NCI-H748 (cell line): Measurements from ENCODE around the gene TMPRSS6.

Experiments
- DNase-seq: peaks from one replicate; lab custom pipeline; 2025; ENCODE audit not compliant: unreplicated experiment; lab: John Stamatoyannopoulos, UW

TMPRSS6 gene

GRCh38 chr22:37140686-37141323, 31.3 kb upstream of the TMPRSS6 start:
- DNase-seq, result no peak

- no peak for DNase-seq
These were observed 30.2 kb upstream of the TMPRSS6 start for GRCh38 chr22:37139762-37140161.

GRCh38 chr22:37138849-37139561, 29.5 kb upstream of the TMPRSS6 start:
- DNase-seq, result no peak

GRCh38 chr22:37137903-37138665, 28.6 kb upstream of the TMPRSS6 start:
- no peak for DNase-seq

GRCh38 chr22:37137131-37137530, 27.6 kb upstream of the TMPRSS6 start:
- no peak for DNase-seq

GRCh38 chr22:37135023-37135422, 25.5 kb upstream of the TMPRSS6 start:
- no peak for DNase-seq

- no peak for DNase-seq
These were observed 23.9 kb upstream of the TMPRSS6 start for GRCh38 chr22:37133304-37134018.

- no peak for DNase-seq
These were observed 23.3 kb upstream of the TMPRSS6 start for GRCh38 chr22:37132773-37133172.

- no peak for DNase-seq
These were observed 20.4 kb upstream of the TMPRSS6 start for GRCh38 chr22:37129866-37130441.

GRCh38 chr22:37128555-37129281, 19.2 kb upstream of the TMPRSS6 start:
- no peak for DNase-seq

- DNase-seq, result no peak
These were observed 17.9 kb upstream of the TMPRSS6 start for GRCh38 chr22:37127350-37127878.

GRCh38 chr22:37126882-37127281, 17.4 kb upstream of the TMPRSS6 start:
- no peak for DNase-seq

GRCh38 chr22:37126383-37126782, 16.9 kb upstream of the TMPRSS6 start:
- DNase-seq, result no peak

GRCh38 chr22:37123649-37124048, 14.1 kb upstream of the TMPRSS6 start:
- no peak for DNase-seq

- no peak for DNase-seq
These were observed 13.2 kb upstream of the TMPRSS6 start for GRCh38 chr22:37122598-37123180.

GRCh38 chr22:37121887-37122591, 12.5 kb upstream of the TMPRSS6 start:
- DNase-seq, result peak; percentile 43

GRCh38 chr22:37120569-37121340, 11.2 kb upstream of the TMPRSS6 start:
- no peak for DNase-seq

GRCh38 chr22:37119872-37120271, 10.4 kb upstream of the TMPRSS6 start:
- DNase-seq, result no peak
